Endothelial cell of umbilical vein (primary cell): ENCODE measurements around the gene ST8SIA6. TPM values are rescaled to one million over a fixed set of nuclear protein-coding genes. Genes with fewer than 3 reads are reported as not detected.
"Not testable (repeated sequence)": the region's sequence is repeated elsewhere in the genome, so short reads cannot be mapped to it uniquely, and the experiment has no call there.

ENCODE experiments used
- BruUV-seq: library from RNA; stranded (reverse); fragments of 400-500 nt; replicated peaks from 2 replicates; lab custom pipeline; 2021; lab: Mats Ljungman, UMichigan
- CTCF ChIA-PET: fragments of 300-600, 350-600 bp; sonication (Branson Sonifier 250); formaldehyde crosslinking; loops from one replicate; lab custom pipeline; 2021; ENCODE audit warnings: antibody characterized with exemption, inconsistent platforms; lab: Charles Lee
- POLR2A ChIA-PET: fragments of 300-600, 350-600 bp; sonication (Branson Sonifier 250); formaldehyde crosslinking; loops from one replicate; lab custom pipeline; 2021; ENCODE audit warnings: antibody characterized with exemption, inconsistent platforms; lab: Charles Lee
- DNase-seq: peaks from one replicate; pipeline ENCODE4 v3.0.0-alpha.2; 2011; ENCODE audit warnings: low read depth, low spot score
- FAIRE-seq: peaks from 2 replicates; lab custom pipeline; 2011; peaks lifted over from hg19 to GRCh38; lab: Jason Lieb, UNC
- H2AFZ ChIP-seq: 2 replicates; pipeline ENCODE4 v1.6.0; 2012; ENCODE audit warnings: low read depth, low read length, control low read depth, inconsistent platforms
- H3K27ac ChIP-seq: 2 replicates; pipeline ENCODE4 v1.5.1; 2011; ENCODE audit warnings: low read depth, mild to moderate bottlenecking, control low read depth, low read length, moderate library complexity; ENCODE audit not compliant: insufficient read depth
- H3K27me3 ChIP-seq, 2 experiments: 2 replicates each; pipeline versions ENCODE4 v1.6.0 to v1.6.1; 2011; ENCODE audit warnings: low read length in 2 of 2, mixed read lengths in 1 of 2; ENCODE audit not compliant: control insufficient read depth in 2 of 2, insufficient read depth in 2 of 2
- H3K36me3 ChIP-seq, 2 experiments: 2 replicates in 1 of 2; 3 replicates in 1 of 2; pipeline ENCODE4 v1.5.1; 2011; ENCODE audit warnings: low read length in 2 of 2, mild to moderate bottlenecking in 1 of 2, moderate library complexity in 1 of 2; ENCODE audit not compliant: control insufficient read depth in 2 of 2, insufficient read depth in 2 of 2; ENCODE audit errors: extremely low read depth in 1 of 2
- H3K4me1 ChIP-seq: 3 replicates; pipeline ENCODE4 v1.5.1; 2011; ENCODE audit warnings: mild to moderate bottlenecking, low read length; ENCODE audit not compliant: control insufficient read depth, insufficient read depth; ENCODE audit errors: extremely low read depth
- H3K4me2 ChIP-seq: 2 replicates; pipeline ENCODE4 v1.6.1; 2011; ENCODE audit warnings: low read length, control low read depth, mixed read lengths; ENCODE audit not compliant: insufficient read depth
- H3K4me3 ChIP-seq, 3 experiments: fragments of 200-600 bp in 1 of 3; sonication (generic), shearing (Covaris generic) in 1 of 3; replicated peaks in 1 of 3; 2 replicates each; pipeline ENCODE4 v1.5.1; 2011 to 2016; ENCODE audit warnings: control low read depth in 3 of 3, low read length in 3 of 3, mild to moderate bottlenecking in 2 of 3, inconsistent platforms in 1 of 3, low read depth in 1 of 3, moderate library complexity in 1 of 3; ENCODE audit not compliant: insufficient read depth in 1 of 3
- H3K79me2 ChIP-seq: 2 replicates; pipeline ENCODE4 v1.6.0; 2012; ENCODE audit warnings: low read length, inconsistent platforms; ENCODE audit not compliant: control insufficient read depth, insufficient read depth
- H3K9ac ChIP-seq: replicated peaks from 2 replicates; pipeline ENCODE3; 2011; ENCODE audit warnings: low read length, control low read depth; ENCODE audit not compliant: insufficient read depth; ENCODE audit errors: extremely low read depth
- H3K9me1 ChIP-seq: replicated peaks from 3 replicates; pipeline ENCODE4 v1.6.0; 2011; ENCODE audit warnings: mild to moderate bottlenecking, low read length; ENCODE audit not compliant: control insufficient read depth, insufficient read depth; ENCODE audit errors: extremely low read depth
- H3K9me3 ChIP-seq: replicated peaks from 2 replicates; pipeline ENCODE4 v1.5.1; 2012; ENCODE audit warnings: low read length, inconsistent platforms; ENCODE audit not compliant: control insufficient read depth, insufficient read depth
- H4K20me1 ChIP-seq: replicated peaks from 2 replicates; pipeline ENCODE3; 2011; ENCODE audit warnings: mild to moderate bottlenecking, low read length; ENCODE audit not compliant: control insufficient read depth, insufficient read depth; ENCODE audit errors: extremely low read depth
- CTCF ChIP-seq, 2 donors: IDR thresholded peaks; 1 replicate in 1 of 2; 2 replicates in 1 of 2; pipeline ENCODE4 v1.5.1; 2011; ENCODE audit warnings: low read length in 2 of 2, mild to moderate bottlenecking in 2 of 2, moderate library complexity in 2 of 2, control low read depth in 1 of 2, inconsistent platforms in 1 of 2, low read depth in 1 of 2; ENCODE audit not compliant: insufficient read depth in 1 of 2; ENCODE audit errors: extremely low read depth in 1 of 2
- EZH2 ChIP-seq: IDR thresholded peaks from 2 replicates; pipeline ENCODE4 v1.6.1; 2012; ENCODE audit warnings: borderline replicate concordance, low read depth, mild to moderate bottlenecking, moderate library complexity, low read length, inconsistent platforms; ENCODE audit not compliant: severe bottlenecking
- FOS ChIP-seq: IDR thresholded peaks from 2 replicates; pipeline ENCODE4 v1.6.1; 2011; ENCODE audit warnings: mild to moderate bottlenecking, low read length, moderate library complexity, borderline replicate concordance; ENCODE audit not compliant: insufficient read depth
- GATA2 ChIP-seq: IDR thresholded peaks from 2 replicates; pipeline ENCODE4 v1.7.0; 2011; ENCODE audit warnings: low read depth, mild to moderate bottlenecking, moderate library complexity, mixed read lengths, low read length; ENCODE audit not compliant: insufficient read length, insufficient read depth
- JUN ChIP-seq: IDR thresholded peaks from 2 replicates; pipeline ENCODE4 v1.6.1; 2011; ENCODE audit warnings: borderline replicate concordance, low read depth; ENCODE audit not compliant: insufficient read length, insufficient read depth
- MAX ChIP-seq: IDR thresholded peaks from 2 replicates; pipeline ENCODE4 v1.6.1; 2011; ENCODE audit not compliant: insufficient read depth, insufficient read length
- MYC ChIP-seq: IDR thresholded peaks from one replicate; pipeline ENCODE4 v1.6.1; 2011; ENCODE audit warnings: mild to moderate bottlenecking, low read depth, low read length
- POLR2A ChIP-seq: IDR thresholded peaks from 2 replicates; pipeline ENCODE4 v1.6.1; 2012; ENCODE audit warnings: low read depth, mild to moderate bottlenecking, control low read depth, low read length
- POLR2AphosphoS5 ChIP-seq: IDR thresholded peaks from 2 replicates; pipeline ENCODE4 v1.6.1; 2012; ENCODE audit warnings: low read depth, mild to moderate bottlenecking, control low read depth, low read length, moderate library complexity; ENCODE audit not compliant: insufficient read depth
- dilution Hi-C: fragments of 300-500 bp; cut with MboI; formaldehyde crosslinking; loops from one replicate; pipeline ENCODE4 v1.15.0; 2019; ENCODE audit warnings: low sequenced_read_pairs; ENCODE audit not compliant: extremely low pct_ligation_motif_present
- intact Hi-C: fragments of 100-400 bp; cut with micrococcal nuclease; formaldehyde crosslinking; loops from one replicate; pipeline ENCODE4 v1.10.0; 2022
- polyA plus RNA-seq, 4 experiments: library from polyadenylated mRNA; depleted of rRNA in 3 of 4; stranded (reverse) in 3 of 4; unstranded in 1 of 4; fragments of >200 nt; gene quantifications; 2 replicates each; pipeline versions ENCODE4 v1.2.1 to v1.2.3, GENCODE V29; 2011 to 2012; ENCODE audit warnings: missing spikeins in 1 of 4
- total RNA-seq: library from RNA; stranded (reverse); gene quantifications from 2 replicates; pipeline ENCODE4 v1.2.3, GENCODE V29; 2021

Gene ST8SIA6
- total and polyA plus RNA-seq, 2 donors (not counting 3 experiments of a cell fraction or from before 2014, with no cell fraction given): 0.40 to 0.51 TPM

- Histone ChIP-seq H3K4me2 (no peak overlapping the region), H3K27ac (no peak overlapping the region), H3K9me1 (no peaks in the 10 kb centered on the region), H3K9me3 (no peaks in the 10 kb centered on the region), H3K27me3 (no peaks in the 10 kb centered on the region), H3K79me2 (no peaks in the 10 kb centered on the region), H3K36me3 (no peaks in the 10 kb centered on the region), H2AFZ (no peak overlapping the region), H4K20me1 (no peaks in the 10 kb centered on the region), H3K9ac (no peak overlapping the region), H3K4me1 (no peaks in the 10 kb centered on the region), H3K4me3 (no peak overlapping the region)
- DNase-seq: no peak
- CTCF ChIA-PET: no interaction called here
- BruUV-seq: no TSS peak
- TF ChIP-seq MAX (no peak), JUN (no peak), POLR2AphosphoS5 (no peak), CTCF (IDR thresholded peaks at IDR 0.05; ENCODE audit: extremely low read depth in 1 of 2, insufficient read depth in 1 of 2, low read depth in 1 of 2, low read length in 2 of 2) (no peak), POLR2A (no peak), EZH2 (no peak), MYC (no peak), FOS (no peak), GATA2 (no peak)
- POLR2A ChIA-PET: no interaction called here
- dilution Hi-C loops: no loop called here
- FAIRE-seq: no peak
- intact Hi-C loops: no loop called here
Observed at GRCh38 chr10:17403161-17403560, 51.2 kb downstream of the ST8SIA6 start.

- H3K4me3 ChIP-seq, DNase-seq, H3K79me2 ChIP-seq, H4K20me1 ChIP-seq, H3K4me1 ChIP-seq, BruUV-seq, H3K9me1 ChIP-seq, CTCF ChIA-PET, FAIRE-seq, H3K9me3 ChIP-seq, H3K36me3 ChIP-seq, H3K4me2 ChIP-seq, POLR2A ChIA-PET, H3K9ac ChIP-seq, dilution Hi-C loops, intact Hi-C loops, H2AFZ ChIP-seq, H3K27me3 ChIP-seq, H3K27ac ChIP-seq: not testable (repeated sequence)
Observed at GRCh38 chr10:17402040-17402439, 52.4 kb downstream of the ST8SIA6 start.
